Stimulated activated CD8-positive, alpha-beta memory T cell treated with anti-CD3 and anti-CD28 coated beads, Interleukin-7, amount 100 ng/mL, for 1 hour (primary cell): ENCODE results near the gene SPACDR.

ENCODE experiments used
- DNase-seq, 2 donors: peaks; one replicate each; pipeline ENCODE4 v3.0.0-alpha.2; 2020; ENCODE audit warnings: low read depth in 2 of 2

The SPACDR gene

DNA sequence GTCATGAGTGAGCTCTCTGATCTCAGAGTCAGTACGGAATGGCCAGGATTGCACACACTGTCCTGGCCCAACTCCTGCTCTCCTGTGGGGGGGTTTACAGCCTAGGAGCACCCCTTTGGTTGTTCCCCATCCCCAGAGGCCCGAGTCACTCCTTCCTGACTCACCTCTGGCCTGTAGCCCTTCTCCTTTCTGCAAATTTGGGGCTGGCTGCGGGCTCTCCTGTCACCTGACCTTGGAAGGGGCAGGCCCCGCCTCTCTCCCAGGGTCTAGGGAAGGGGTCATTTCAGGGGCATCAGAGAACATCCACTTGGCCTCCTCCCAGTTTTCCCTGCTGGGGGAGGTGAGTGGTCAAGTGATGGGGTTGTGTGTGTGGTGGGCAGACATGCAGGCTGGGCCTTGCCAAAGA, 21.4 kb upstream of the SPACDR start:
- no peak for DNase-seq

DNA sequence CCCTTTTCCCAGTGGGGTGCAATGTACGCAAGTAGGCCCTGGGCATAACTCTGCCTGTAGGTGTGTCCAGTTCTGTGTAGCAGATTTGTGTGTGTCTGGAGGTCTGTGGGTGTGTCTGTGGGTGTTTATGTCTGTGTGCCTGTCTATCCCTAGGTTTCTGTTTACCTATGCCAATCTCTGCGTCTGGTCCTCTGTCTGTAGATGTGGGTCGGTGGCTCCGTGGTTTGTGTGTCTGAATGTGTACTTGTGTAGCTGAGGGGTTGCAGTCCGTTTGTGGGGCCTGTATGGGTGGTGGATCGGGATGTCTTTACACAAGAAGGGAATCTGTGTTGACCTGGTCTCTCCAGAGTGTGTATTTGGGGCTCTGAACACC, 20.6 kb upstream of the SPACDR start:
- no peak for DNase-seq

DNA sequence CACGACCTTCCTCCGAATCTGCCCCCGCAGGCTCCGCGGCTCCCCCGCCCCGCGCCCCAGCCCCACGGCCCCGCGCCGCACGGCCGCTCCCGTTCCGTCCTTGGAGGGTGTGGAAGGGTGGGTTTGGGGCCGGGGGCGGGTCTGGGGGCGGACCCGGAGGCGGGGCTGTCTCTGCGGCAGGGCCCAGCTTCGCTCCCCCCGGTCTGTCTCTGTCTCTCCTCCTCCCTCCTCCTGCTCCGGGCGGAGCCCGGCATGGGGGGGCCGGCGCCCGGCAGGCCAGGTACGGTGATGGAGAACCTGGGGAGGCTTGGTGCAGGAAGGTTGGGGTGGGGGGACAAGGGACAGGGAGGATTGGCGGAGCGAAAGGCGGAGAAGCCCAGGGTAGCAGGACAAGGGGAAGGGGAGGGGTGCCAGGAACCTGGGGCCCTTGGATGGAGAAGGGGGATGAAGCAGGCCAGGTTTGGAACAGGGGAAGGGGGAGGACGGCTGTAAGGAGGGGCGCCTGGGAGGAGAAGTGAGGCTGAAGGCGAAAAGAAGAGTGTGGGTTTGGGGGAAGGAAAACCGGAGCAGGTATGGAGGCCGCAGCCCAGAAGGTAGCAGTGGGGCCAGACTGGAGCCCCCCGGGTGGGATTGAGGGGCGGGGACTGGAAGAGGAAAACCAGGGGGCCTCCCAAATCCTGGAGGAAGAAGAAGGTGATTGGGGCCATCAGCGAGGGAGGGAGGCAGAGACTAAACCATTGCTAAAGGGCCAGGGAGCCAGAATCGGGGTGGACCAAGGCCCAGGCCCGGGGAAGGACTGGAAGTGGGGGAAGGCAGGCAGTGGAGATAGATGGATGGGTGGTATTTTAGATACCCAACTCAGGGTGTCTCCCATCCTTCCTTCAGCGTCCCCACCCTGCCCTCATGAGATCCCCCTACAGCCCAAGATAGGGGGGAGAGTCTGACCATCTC, 19.9 kb upstream of the SPACDR start, which contains the start of gene NYAP1:
NYAP1 (plus strand) TSS at position 206 of the 951 bp plus-strand sequence. CDS start 1,385 bp downstream, outside the sequence.
- no peak for DNase-seq

DNA sequence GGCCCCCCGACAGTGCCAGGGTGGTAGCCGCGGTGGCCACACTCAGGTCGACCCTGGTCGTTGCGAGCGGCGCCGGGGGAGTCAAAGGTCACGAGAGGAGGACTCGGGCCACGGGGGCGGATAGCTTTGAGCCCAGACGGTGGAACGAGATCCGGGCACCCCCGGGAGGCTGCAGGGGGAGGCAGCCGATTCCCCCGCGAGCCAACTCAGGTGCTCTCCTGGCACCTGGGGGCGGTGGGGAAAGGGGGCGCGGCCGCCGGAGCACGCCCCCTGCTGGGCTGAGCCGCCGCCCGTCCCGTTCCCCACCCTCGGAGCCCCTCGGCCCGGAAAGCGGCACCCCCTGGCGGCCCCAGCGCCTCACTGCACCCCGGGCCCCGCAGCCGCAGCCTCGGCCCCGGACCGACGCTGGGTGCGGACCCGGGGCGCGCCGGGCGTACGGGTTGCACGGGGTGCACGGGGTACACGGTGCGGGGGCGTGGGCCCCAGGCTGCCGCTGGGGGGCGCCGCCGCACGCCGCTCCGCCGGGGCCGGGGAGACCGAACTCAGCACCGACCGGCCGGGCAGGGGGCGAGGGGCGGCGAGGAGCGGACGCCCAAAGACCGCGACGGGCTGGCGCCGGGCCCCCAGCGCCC, 19.1 kb upstream of the SPACDR start:
- peak; percentile 68 to 77 for DNase-seq

DNA sequence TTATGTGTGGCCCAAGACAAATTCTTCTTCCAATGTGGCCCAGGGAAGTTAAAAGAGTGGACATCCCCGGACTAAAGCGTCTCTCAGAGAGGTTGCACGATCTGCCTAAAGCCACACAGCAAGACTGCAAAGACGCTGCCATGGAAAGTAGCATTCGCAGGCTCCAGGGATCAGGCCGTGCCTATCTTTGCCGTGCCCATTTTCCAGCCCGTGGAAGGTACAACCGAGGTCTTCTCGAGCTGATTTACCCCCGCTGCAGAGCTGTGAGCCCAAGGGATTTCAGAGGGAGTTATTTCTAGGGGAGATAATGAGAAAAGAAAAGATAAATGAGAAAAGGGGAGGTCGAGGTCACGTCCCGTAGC, 18.6 kb upstream of the SPACDR start:
- DNase-seq: no peak

DNA sequence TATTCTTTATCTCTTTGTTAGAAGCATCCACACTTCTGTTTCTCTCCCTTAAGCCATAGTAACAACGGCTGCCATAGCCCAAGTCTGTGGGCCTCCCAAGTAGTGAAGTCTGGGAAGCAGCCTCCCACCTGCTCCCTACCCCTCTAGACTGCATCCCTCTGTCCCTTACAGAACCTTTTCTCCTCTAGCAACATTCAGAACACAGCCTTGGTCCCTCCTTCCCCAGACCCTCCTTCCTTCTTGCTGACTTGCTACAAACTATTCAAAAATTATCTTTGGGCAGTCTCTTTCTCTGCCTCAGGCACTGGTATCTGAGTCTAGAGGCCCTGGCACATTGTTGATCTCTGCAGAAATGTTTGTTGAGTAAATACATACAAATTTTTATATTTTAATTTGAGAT, 17.4 kb upstream of the SPACDR start:
- DNase-seq: no peak

DNA sequence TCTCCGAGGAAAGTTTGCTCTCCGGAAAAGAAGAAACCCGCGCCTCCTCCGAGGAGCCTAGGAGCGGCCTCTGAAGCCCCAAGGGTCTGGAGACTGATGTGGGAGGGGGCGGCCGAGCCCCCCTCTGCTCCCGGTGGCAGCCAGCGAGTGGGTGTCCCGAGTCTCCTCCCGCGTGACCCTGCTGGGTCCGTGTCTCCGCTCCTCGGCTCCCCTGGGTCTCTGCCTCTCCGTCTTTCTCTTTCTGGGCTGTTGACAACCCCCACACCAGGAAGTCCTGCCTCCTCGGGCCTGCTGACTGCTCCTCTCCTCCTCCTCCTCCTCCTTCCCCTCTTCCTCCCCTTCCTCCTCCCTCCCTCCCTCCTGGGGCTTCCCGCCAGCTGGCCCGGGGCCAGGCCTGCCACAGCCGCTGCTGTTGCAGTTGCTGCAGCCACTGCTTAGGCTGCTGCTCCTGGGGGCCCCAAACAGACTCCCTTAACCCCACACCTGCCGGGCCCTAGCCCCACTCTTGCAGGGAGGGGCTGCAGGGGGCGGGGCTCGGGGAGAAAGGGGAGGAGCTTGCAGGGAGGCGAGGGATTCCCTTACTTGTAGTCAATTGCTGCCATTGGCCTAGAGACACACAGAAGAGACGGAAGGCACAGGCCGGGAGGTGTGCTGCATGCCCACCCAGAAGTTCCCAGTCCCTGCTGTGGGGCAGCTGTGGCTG, 15.0 kb upstream of the SPACDR start, which contains the start of gene TSC22D4:
TSC22D4 (minus strand) TSS at position 257 of the 703 bp plus-strand sequence. CDS start 1,176 bp downstream, outside the sequence.
- DNase-seq: peak; percentile 75 to 82

DNA sequence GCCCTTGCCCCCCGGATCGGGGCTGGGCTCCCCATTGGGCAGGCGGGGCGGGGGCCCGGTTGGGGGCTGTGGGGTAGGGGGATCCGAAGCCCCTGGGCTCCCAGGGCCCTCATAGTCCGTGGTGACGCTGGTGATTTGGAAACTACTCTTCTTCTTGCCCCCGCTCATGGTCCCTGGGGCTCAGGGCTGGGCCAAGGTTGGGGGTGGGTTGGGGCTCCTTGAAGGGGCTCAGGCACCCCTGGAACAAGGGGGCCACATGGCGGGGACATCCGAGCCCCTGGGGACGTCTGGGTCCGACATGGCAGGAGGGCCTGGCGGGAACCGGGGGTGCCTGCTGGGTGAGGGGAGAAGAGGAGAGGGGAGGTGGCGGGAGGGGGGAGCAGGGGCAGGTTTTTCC, 13.8 kb upstream of the SPACDR start:
- DNase-seq: no peak

DNA sequence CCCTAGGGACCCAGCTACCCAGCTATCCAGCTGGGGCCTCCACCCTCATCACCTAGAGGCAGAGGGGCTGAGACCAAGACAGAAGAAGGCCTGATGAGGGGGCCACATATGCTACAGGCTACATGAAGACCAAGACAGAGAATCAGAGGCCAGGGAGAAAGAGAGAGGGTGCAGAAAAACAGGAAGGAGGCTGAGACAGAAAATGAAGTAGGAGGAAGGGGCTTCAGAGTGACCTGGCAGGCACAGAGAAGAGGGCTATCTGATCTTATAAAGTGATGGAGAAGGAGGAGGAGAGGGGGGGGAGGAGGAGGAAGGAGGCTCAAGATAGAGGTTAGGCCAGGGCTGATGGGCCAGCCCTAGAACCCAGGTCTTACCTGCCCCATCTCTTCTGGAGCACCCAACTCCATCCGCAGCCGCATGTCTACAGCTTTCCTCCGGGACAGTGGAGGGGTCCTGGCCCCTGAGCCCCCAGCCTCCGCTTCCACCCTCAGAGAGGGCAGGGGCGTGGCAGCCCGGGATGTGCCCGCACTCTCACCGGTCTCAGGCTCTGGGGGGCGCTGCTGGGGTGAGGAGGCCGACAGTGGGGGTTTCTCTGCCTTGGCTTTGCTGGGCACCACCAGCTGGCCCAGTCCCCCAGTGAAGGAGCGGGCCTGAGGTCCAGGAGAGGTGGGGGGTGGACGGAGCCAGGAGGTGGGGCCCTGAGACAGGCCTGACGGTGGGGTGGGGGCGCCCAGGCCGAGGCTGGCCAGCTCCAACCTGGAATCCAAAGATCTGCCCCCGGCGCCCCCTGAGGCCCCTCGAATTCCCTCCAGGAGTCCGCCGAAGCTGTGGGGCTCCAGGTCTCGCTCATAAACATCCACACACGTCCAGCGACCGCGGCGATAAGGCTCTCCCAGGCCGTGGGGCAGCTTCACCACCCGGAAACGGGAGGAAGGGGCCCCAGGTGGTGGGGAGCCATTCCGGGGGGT, 13.1 kb upstream of the SPACDR start:
- no peak for DNase-seq

DNA sequence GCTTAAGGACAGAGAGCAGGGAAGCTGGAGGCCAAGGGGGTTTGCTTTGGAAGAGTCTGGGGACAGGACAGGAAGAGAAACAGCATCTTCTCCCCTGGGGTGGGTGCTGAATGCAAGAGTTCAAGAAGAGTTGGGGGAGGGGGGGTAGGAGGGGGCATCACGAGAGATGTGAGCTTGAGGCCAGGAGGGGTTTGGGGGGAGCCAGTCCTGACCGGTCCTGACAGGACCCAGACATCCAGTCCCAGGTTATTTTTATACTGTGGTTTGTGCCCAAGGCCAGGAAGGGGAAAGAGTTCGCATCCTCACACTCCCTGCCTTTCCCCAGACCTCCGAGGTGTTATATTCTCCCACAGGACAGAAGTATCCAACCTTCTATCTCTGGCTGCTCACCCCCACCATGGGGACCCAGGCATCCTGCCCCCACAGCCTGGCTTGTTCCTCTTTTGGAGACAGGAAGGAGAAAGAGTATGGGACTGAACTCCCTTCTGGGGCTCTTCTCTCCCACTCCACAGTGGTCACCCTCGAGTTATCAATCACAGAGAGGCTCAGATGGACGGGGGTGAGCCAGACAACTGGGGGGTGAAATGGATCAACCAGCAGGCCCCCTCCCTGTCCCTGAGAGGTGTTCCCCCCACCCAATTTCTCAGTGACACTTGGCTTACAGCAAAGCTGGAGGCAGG, 12.2 kb upstream of the SPACDR start:
- no peak for DNase-seq

DNA sequence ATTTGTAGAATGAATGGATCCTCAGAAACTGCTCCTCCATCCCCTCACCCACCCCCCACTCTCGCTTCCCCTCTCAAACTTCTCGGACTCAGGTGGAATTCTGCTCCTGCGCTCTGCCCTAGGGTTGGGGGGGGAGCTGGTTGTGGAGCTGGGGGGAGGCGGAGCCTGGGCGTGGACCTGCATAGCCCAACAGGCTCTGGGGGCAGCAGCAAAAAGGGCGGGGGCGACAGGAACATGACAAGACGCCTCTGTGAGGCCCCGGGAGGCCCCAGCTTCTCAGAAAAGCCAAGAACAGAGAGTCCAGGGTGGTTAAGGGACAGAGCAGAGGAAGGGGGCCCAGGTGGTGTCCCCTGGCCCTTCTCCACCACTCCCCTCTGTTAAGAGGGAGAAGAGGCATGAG, 11.5 kb upstream of the SPACDR start:
- DNase-seq: no peak

DNA sequence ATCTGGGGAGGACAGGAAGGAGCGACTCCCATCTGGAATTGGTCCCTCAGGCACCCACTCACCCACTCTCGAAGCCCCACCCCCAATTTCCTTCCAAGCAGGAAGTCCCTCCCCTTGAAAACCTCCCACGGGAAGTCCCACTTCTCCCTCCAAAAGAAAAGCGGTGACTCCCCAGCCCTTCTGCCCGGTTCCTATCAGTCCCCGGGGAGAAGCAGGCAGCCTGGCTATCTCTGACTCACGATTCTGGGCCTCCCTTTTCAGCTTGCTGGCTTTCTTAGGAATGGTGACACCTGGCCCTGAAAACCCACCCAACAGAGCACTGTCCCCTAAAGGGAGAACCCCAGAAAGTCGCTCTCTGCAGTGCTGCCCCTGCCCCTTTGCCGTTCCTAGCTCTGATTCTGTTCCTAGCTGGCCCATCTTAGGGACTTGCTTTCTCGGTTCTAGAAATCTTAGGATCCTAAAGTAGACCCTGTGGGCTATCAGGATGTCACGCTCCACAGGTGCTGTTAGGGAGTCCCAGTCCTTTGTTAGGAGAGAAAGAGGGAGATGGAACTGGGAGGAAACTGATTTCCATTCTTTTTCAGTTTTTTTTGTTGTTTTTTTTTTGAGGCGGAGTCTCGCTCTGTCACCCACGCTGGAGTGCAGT, 8.9 kb upstream of the SPACDR start:
- DNase-seq: no peak

DNA sequence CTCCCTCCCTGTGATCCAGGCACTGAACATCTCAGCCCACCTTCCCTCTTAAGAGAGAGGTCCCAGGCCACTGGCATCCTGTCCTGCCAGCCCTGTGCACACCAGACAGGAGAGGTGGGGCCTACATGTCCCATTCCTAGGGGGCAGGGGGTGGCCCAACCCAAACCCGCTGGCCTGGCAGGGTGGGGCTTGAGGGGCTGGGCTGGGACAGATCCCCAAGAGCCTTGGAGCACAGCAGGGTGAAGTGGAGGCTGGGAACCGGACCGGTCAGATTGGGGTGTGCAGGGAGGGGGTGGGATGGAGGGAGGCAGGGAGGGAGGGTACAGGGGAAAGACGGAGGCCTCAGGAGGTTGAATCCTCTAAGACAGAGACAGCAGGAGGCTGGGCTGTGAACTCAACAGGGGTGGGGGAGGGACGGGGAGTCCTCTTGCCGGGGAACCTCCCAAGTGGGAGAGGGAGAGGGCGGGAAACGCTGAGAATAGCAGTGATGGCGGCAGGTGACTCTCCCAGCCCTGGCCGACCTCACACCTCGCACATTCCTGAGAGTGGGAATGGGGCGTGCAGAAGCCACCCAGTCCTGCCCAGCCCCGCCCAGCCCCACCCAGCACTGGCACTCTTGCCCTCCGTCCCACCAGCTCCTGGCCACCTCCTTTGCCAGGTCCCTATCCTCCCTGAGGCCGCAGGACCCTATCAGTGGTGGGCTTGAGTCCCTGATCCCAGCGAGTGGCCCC, 8.2 kb upstream of the SPACDR start:
- DNase-seq: no peak

DNA sequence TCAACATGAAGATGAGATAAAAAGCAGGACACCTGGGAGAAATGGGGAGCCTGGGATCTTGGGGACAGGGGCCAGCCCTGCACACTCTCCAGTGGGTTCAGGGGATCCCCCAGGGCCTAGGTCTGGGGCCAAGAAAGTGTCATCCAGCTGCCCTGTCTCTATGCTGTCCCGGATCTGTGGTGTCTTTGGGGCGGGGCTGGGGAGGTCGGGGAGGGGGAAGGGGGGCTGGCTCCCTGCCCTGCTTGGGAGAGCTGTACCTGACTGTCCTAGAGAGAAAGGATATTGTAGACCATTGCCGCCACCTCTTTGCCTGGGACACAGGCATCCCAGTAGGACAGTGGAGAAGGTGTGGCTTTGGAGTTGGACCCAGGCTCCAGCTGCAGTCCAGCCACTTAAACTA, 7.0 kb upstream of the SPACDR start:
- DNase-seq: no peak

DNA sequence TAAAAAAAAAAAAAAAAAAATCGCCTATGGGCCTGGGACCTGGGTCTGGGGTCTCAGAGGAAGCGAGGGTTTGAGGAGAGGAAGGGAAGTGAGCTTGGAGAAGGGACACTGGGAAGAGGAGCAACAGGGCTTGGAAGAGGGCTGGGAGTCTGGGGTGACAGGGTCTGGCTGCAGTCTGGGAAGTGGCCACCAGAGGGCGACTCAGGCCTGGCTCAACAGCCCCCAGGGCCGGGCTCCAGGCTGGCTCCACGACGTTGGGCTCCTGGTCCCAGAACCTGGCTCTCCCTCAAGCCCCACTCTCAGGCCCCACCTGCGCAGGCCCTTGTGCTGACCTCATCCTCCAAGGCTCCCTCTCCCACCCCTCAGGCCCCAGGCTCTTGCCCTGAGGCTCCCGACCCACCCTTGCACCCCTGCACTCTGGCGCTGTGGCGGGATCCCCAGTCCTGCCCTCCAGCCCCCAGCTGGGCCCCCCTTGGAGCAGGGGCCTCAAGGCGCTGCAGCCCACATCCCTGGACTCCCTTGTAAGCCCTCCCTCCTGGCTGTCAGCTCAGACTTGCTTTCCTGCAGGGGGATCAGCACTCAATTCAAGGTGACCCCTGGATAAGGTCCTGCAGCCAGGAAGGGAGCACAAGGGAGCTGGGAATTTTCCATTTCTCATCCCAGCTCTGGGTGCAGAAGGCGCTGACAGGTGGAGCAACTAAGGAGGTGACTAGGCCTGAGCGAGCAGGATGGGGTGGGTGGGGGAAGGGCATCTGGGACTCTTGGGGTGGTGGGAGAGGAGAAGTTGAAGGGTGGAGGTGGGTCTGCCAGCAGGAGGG, 5.4 kb upstream of the SPACDR start:
- peak; percentile 73 to 84 for DNase-seq

DNA sequence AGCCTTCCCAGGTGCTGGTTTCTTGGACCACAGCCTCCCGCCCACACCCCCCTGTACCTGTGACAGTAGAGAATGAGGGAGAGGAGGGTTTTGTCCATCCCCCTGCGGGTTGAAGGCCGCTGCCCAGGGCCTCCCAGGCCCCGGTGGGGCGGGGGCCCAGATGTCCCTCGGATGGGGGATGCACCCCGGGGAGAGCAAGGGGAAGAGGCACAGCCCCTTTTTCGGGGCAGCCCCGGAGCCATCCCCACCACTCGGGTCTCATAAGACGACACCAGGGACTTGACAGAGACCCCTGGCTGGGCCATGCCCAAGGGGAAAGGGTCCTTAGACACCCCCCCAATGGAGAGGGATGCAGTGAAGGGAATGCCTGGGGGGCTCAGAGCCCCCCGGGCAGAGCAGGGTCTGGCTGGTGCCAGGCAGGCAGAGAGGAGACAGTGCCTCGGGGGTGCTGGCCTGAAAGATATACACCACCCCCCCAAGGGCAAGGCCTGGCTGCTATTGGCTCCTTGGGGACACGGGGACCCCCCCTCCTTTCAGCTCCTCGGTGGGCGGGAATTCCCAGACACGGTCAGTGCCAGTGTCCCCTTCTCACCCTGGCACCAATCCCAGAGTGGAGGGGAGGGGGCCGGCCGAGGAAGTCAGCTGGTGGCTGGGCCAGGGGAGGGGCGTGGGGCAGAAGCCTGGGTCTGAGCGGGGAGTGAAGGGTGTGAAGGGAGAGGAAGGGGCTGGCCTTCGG, 3.7 kb upstream of the SPACDR start:
- no peak for DNase-seq

DNA sequence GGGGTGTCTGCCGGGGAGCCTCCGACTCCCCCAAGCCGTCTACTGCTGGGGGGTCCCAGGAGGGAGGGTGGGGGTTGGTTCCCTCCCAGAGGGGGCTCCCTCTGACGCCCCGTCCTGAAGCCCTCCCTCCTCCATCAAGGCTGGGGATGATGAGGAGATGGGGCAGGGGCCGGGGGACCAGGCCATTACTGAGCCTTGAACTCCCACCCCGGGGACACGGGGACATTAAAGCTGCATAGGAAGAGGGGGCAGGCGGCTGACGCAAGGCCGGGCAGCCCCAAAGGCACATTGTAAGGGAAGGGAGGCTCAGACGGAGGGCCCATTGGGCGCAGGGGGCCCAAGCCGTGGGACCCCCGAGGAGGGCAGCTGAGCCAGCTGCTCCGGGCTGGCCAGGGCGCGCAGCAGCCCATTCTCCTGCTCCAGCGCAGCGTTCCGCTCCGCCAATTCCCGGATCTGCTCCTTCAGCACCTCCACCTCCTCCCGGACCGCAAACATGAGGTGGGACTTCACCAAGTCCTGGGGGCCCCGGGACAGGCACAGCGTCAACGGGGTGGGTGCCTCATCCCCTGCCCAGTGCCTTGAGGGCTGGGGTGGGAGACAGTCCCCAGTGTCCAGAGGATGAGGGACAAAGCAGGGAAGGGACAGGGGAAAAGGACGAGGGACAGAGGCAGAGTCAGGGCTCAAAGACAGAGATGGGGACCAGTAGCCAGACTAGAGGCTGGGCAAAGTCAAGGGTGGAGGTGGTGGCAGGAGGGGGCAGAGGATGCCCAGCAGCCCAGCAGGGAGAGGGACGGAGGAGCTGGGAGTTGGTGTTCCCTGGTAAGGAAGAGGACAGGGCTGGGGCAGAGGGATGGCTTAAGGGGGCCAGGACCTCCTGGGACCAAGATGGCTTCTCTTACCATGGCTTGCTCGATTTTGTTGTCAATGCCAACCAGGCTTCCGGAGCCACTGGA, 2.9 kb upstream of the SPACDR start:
- DNase-seq: no peak
